GOT3 (cell line): ENCODE measurements around the gene CLCN4.

Experiments
- DNase-seq: peaks from one replicate; lab custom pipeline; 2025; ENCODE audit warnings: mixed read lengths; lab: John Stamatoyannopoulos, UW

Gene CLCN4

GRCh38 chrX:10130354-10130753, 26.4 kb upstream of the CLCN4 start:
- no peak for DNase-seq

DNA sequence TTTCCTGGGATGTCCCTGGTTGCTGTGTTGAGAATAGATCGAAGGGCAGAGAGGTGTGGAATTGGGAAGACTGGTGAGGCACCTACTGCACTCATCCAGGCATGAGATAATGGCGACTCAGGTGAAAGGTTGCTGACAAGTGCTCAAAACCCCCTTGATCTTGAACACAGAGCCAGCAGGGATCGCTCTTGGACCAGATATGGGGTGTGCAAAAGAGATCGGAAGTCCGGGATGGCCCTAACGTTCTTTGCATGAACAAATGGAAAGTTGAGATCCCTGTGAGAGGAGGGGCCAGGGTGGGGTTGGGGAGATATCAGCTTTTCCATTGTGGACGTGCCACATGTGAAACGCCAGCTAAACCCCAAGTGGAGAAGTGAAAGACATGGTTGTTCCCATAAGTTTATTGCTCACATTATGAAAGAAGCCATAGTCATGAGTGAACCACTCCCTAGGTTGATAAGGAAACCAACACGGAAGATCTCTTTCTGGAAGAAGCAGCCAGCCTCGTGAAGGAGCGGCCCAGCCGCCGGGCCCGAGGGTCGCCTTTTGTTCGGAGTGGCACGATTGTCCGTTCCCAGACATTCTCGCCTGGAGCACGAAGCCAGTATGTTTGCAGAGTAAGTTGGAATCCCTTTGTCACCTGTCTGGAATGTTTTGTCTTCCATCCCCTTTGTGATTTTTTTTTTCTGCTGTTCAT, 22.6 kb upstream of the CLCN4 start:
- DNase-seq, result no peak

GRCh38 chrX:10134921-10135320, 21.9 kb upstream of the CLCN4 start:
- DNase-seq, result no peak

GRCh38 chrX:10135561-10136399, 21.0 kb upstream of the CLCN4 start:
- no peak for DNase-seq

DNA sequence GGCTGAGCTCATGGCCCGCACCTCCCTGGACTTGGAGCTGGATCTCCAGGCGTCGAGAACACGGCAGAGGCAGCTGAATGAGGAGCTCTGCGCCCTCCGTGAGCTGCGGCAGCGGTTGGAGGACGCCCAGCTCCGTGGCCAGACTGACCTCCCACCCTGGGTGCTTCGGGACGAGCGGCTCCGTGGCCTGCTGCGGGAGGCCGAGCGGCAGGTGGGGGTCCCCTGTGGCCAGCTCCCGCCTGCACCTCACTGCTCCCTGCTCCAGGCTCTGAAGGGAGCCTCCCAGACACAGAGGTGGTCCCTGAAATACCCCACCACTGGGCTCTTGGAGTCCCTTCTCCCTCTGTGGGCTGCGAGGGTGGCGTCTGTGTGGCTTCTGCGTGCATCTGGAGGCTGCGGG, 18.0 kb upstream of the CLCN4 start:
- DNase-seq, result no peak

DNA sequence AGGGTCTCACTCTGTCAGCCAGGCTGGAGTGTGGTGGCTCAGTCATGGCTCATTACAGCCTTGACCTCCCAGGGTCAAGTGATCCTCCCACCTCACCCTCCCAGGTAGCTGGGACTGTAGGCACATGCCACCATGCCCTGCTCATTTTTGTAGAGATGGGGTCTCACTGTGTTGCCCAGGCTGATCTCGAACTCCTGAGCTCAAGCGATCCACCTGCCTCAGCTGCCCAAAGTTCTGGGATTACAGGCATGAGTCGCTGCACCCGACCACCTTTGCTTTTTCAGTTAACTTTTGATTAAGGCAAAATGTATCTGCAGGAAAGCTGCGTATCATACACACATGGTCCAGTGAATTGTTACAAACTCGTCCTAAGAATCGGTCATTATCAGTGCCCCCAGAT, 16.5 kb upstream of the CLCN4 start:
- DNase-seq, result no peak

DNA sequence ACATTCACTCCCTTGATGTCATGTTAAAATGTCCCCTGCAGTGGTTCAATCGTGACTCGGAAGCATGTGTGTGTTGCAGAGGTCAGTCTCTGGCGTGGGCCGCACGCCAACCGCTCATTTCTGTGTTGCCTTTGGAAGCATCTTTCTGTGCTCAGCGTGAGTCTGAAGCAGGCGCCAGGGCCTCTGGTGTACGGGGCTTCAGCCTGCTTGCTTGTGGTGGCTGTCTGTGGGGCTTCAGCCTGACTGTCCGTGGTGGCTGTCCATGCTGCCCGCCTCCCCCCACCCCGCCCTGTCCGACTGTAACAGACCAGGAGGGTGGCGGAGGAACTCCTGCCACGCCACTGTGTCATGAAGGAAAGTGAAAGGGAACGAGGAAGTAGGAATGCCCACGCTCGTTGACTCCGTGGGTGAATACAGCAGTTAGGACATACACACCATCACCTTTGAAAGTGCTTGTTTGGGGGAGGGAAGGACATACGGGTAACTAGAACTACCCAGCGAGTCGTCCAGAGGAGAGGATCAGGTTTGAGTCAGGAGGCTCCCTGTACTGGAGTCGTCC, 14.7 kb upstream of the CLCN4 start:
- DNase-seq, result no peak

GRCh38 chrX:10143071-10143983, 13.4 kb upstream of the CLCN4 start:
- DNase-seq, result no peak

GRCh38 chrX:10146346-10146745, 10.4 kb upstream of the CLCN4 start:
- no peak for DNase-seq

DNA sequence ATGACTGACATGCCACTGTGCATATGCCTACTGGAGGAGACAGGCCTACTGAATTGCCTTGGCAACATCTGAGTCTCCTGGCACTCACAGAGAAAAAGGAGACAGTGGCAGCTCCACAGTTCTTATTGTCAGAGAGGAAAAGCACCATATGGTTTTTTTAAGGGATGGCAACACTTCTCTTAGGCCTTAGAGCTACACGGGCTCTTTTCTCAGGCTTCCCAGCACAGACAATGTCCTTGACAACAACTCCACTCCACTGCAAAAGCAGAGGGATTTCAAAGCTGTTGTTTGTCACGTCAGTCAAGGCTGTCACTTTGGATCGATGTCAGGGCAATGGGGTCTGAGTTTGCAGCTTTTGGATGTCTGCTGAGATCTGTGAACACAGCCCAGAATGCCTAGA, 4.7 kb upstream of the CLCN4 start:
- no peak for DNase-seq

- no peak for DNase-seq
These were observed 1.6 kb upstream of the CLCN4 start for GRCh38 chrX:10155137-10155536.

- DNase-seq, result no peak
These were observed 212 bp downstream of the CLCN4 start for GRCh38 chrX:10157032-10157341.

DNA sequence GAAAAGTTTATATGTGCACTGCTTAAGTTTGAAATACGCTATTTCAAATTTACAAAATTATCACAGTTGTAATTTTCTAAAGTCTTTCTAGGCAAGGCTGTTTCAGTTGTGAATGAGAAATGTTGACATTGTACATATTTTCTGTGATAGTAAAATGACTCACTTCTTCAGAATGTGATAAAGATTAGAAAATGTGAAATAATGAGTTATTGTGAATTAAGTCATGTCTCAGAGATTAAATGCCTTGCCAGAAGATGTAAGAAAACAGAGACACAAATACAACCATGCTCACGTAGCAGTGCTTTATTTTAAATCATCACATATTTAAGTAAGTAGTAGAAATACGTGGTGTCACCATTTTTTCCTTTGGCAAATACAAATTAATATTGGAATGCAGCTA, 768 bp downstream of the CLCN4 start:
- no peak for DNase-seq

- DNase-seq, result no peak
These were observed 1.7 kb downstream of the CLCN4 start for GRCh38 chrX:10158279-10159144.

DNA sequence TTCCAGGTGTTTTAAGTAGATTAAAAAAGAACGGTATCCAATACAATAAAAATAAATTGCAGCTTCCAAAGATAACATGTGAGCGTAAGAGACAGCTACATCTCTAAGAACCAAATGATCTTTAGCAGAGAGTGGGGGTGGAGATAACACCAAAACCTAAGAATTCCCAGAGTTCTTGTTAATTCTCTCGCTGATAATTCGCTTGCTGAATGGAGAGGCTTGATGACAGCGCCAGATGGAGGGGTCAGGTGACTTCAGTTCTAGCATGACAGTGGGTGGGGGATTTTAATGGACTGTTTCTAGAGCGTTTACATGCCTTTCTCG, 2.3 kb downstream of the CLCN4 start:
- DNase-seq, result no peak

DNA sequence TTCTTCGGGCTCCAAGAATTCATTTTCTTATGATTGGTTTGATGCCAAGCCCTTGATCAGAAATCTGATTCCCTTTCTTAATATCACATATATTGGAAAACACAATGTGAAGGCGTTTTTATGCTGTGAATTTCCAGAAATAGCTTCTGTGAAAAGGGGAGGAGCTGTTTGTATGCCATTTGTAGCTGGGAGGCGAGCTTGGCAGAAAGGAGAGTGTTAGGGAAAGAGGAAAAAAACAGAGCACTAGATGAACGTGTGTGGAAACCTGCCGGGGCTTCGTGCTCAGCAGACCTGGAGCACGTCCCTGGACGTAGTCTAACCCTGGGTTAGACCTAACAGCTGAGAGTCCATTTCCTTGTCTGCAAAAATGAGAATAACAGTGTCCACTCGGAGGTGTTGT, 3.4 kb downstream of the CLCN4 start:
- DNase-seq, result no peak

- DNase-seq, result no peak
These were observed 6.3 kb downstream of the CLCN4 start for GRCh38 chrX:10163031-10163430.

- DNase-seq, result no peak
These were observed 8.1 kb downstream of the CLCN4 start for GRCh38 chrX:10164879-10165278.

GRCh38 chrX:10165580-10166247, 8.9 kb downstream of the CLCN4 start:
- DNase-seq, result no peak

DNA sequence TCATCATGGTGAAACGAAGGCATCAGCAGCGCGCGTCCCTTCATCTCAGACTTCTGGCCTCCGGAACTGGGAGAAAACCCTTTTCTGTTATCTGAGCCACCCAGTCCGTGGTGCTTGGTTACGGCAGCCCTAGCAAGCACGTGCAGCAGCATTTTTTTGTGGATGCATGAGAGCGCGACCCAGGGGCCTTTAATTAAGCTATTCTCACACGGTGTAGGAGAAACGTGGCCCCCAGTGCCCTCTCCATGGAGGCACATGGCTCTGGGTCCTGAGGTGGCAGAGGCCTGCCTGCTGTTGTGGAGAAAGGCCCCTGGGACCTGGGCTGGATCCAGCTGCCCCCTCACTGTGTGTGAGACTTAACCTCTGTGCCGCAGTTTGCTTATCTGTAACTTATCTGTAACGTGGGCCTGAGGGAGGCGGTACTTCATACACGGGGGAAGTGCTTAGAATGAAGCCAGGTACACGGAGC, 9.5 kb downstream of the CLCN4 start:
- no peak for DNase-seq

DNA sequence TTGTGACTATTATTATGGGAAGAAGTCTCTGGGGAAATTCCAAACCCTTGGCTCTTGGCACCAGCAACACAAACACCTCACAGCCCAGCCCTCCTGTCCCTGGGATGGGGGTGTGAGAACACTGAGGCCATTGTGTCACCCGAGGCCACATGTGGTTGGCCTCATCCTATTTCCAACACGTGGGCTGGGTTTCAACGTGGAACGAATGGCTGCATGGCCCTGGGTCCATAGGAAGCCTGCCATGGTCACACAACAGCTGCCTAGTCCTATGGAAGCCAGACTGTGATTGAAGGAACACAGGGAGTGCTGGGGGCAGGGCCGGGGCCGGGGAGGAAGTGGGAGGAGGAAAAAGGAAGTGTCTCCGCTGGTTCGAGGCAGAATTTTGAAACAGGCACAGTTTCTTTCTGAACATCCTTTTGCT, 10.0 kb downstream of the CLCN4 start:
- DNase-seq, result no peak
